ENCODE data around the gene FOXL2NB. TPM values are rescaled to one million over a fixed set of nuclear protein-coding genes. Genes with fewer than 3 reads are reported as not detected.
A peak's percentile ranks its signal among the peaks of the same experiment; 100 is the strongest.
"Not testable (repeated sequence)": the region's sequence is repeated elsewhere in the genome, so short reads cannot be mapped to it uniquely, and the experiment has no call there.

The FOXL2NB gene
- total RNA-seq, result not detected

GRCh38 chr3:138946663-138947494 is at the start of gene FOXL2NB, which contains the start of gene FOXL2:
TSS of gene FOXL2NB (plus strand) at chr3:138947217. CDS start at chr3:138947365, 148 bp downstream.
TSS of gene FOXL2 (minus strand) at chr3:138947137. CDS start at chr3:138946722, 415 bp downstream.
- no peak for DNase-seq (ENCODE audit: low spot score)

GRCh38 chr3:138898301-138898700 is 48.7 kb upstream of the FOXL2NB start:
- DNase-seq (ENCODE audit: low spot score), result no peak

- DNase-seq (ENCODE audit: low spot score), result no peak
These were observed 48.3 kb upstream of the FOXL2NB start for GRCh38 chr3:138898708-138899107.

GRCh38 chr3:138899351-138899991 is 47.5 kb upstream of the FOXL2NB start:
- no peak for DNase-seq (ENCODE audit: low spot score)

- no peak for DNase-seq (ENCODE audit: low spot score)
These were observed 45.5 kb upstream of the FOXL2NB start for GRCh38 chr3:138901567-138901966.

- no peak for DNase-seq (ENCODE audit: low spot score)
These were observed 44.8 kb upstream of the FOXL2NB start for GRCh38 chr3:138902171-138902570.

- no peak for DNase-seq (ENCODE audit: low spot score)
These were observed 39.5 kb upstream of the FOXL2NB start for GRCh38 chr3:138907539-138907938.

- DNase-seq (ENCODE audit: low spot score), result no peak
These were observed 38.2 kb upstream of the FOXL2NB start for GRCh38 chr3:138908846-138909245.

GRCh38 chr3:138909904-138910303 is 37.1 kb upstream of the FOXL2NB start:
- DNase-seq (ENCODE audit: low spot score), result no peak

GRCh38 chr3:138911621-138912020 is 35.4 kb upstream of the FOXL2NB start:
- DNase-seq (ENCODE audit: low spot score), result no peak

GRCh38 chr3:138912237-138912636 is 34.8 kb upstream of the FOXL2NB start:
- no peak for DNase-seq (ENCODE audit: low spot score)

- no peak for DNase-seq (ENCODE audit: low spot score)
These were observed 33.3 kb upstream of the FOXL2NB start for GRCh38 chr3:138913766-138914165.

GRCh38 chr3:138914870-138915502 is 32.0 kb upstream of the FOXL2NB start:
- peak; percentile 59 for DNase-seq (ENCODE audit: low spot score)

- peak; percentile 94 for DNase-seq (ENCODE audit: low spot score)
These were observed 31.2 kb upstream of the FOXL2NB start for GRCh38 chr3:138915503-138916498.

- DNase-seq (ENCODE audit: low spot score), result no peak
These were observed 30.2 kb upstream of the FOXL2NB start for GRCh38 chr3:138916824-138917223.

- no peak for DNase-seq (ENCODE audit: low spot score)
These were observed 27.7 kb upstream of the FOXL2NB start for GRCh38 chr3:138919325-138919724.

- no peak for DNase-seq (ENCODE audit: low spot score)
These were observed 25.4 kb upstream of the FOXL2NB start for GRCh38 chr3:138921316-138922292.

GRCh38 chr3:138922400-138922799 is 24.6 kb upstream of the FOXL2NB start:
- DNase-seq (ENCODE audit: low spot score), result not testable (repeated sequence)

GRCh38 chr3:138923531-138923994 is 23.5 kb upstream of the FOXL2NB start:
- peak; percentile 85 for DNase-seq (ENCODE audit: low spot score)
